ENCODE measurements around the gene UCN3. TPM values are rescaled to one million over a fixed set of nuclear protein-coding genes. Genes with fewer than 3 reads are reported as not detected.

Gene UCN3
- total RNA-seq, 2 experiments from 2014 or later = not detected

GRCh38 chr10:5319863-5320262 lies 44.9 kb upstream of the UCN3 start:
- no peak for DNase-seq
- no peak for TF ChIP-seq CTCF (IDR thresholded peaks at IDR 0.05)
- Mint-ChIP-seq H3K4me1 (ENCODE audit: low read depth) (peaks cover 36% of the 10 kb centered on the region), H3K27me3 (no peaks in the 10 kb centered on the region), H3K36me3 (ENCODE audit: low read depth) (no peaks in the 10 kb centered on the region), H3K9me3 (peaks cover 3% of the 10 kb centered on the region), H3K27ac (no peak overlapping the region), H3K4me3 (no peak overlapping the region)
- Histone ChIP-seq H3K27me3 (ENCODE audit: control insufficient read depth in 1 of 2, insufficient read depth in 2 of 2, low read length in 2 of 2) (no peaks in the 10 kb centered on the region), H3K4me3 (ENCODE audit: low read length) (no peak overlapping the region), H3K9me3 (ENCODE audit: control insufficient read depth in 1 of 2, insufficient read depth in 1 of 2, low read length in 2 of 2) (peaks cover 3% of the 10 kb centered on the region in 2 experiments), H3K4me1 (ENCODE audit: insufficient read depth, low read length) (peaks cover 24% of the 10 kb centered on the region), H3K36me3 (ENCODE audit: insufficient read depth, low read length) (no peaks in the 10 kb centered on the region), H3K27ac (ENCODE audit: low read depth in 1 of 2, low read length in 2 of 2) (no peak overlapping the region)
- ChIA-PET CTCF (no interaction called here), POLR2A (no interaction called here)
- intact Hi-C loops (cut with DNase I, micrococcal nuclease) = no loop called here
- no peak for ATAC-seq (ENCODE audit: poor library complexity)

GRCh38 chr10:5321273-5321672 lies 43.5 kb upstream of the UCN3 start:
- Histone ChIP-seq H3K9me3 (ENCODE audit: control insufficient read depth in 1 of 2, insufficient read depth in 1 of 2, low read length in 2 of 2) (peaks cover 3% of the 10 kb centered on the region in 2 experiments), H3K27me3 (ENCODE audit: control insufficient read depth in 1 of 2, insufficient read depth in 2 of 2, low read length in 2 of 2) (no peaks in the 10 kb centered on the region), H3K4me1 (ENCODE audit: insufficient read depth, low read length) (peaks cover 21% of the 10 kb centered on the region), H3K4me3 (ENCODE audit: low read length) (no peak overlapping the region), H3K36me3 (ENCODE audit: insufficient read depth, low read length) (no peaks in the 10 kb centered on the region), H3K27ac (ENCODE audit: low read depth in 1 of 2, low read length in 2 of 2) (no peak overlapping the region)
- H3K36me3 Mint-ChIP-seq (ENCODE audit: low read depth) = no peaks in the 10 kb centered on the region
- intact Hi-C loops (cut with DNase I, micrococcal nuclease) = no loop called here
- peaks cover 3% of the 10 kb centered on the region for H3K9me3 Mint-ChIP-seq
- no peak for TF ChIP-seq CTCF (IDR thresholded peaks at IDR 0.05)
- ATAC-seq (ENCODE audit: poor library complexity) (no peak), DNase-seq (no peak)
- H3K27me3 Mint-ChIP-seq = no peaks in the 10 kb centered on the region
- peaks cover 34% of the 10 kb centered on the region for H3K4me1 Mint-ChIP-seq (ENCODE audit: low read depth)
- H3K4me3 Mint-ChIP-seq = no peak overlapping the region
- no peak overlapping the region for H3K27ac Mint-ChIP-seq
- ChIA-PET CTCF (interaction anchor here (1.3 kb wide), 1 partner anchor 27 kb away, joined by 4 read pairs; no protein-coding TSS in a partner anchor), POLR2A (no interaction called here)

GRCh38 chr10:5323446-5323845 lies 41.3 kb upstream of the UCN3 start:
- ATAC-seq (ENCODE audit: poor library complexity) (no peak), DNase-seq (no peak)
- no peak for TF ChIP-seq CTCF (IDR thresholded peaks at IDR 0.05)
- Mint-ChIP-seq H3K4me1 (ENCODE audit: low read depth) (peaks cover 12% of the 10 kb centered on the region), H3K4me3 (no peak overlapping the region), H3K27me3 (no peaks in the 10 kb centered on the region), H3K36me3 (ENCODE audit: low read depth) (no peaks in the 10 kb centered on the region), H3K9me3 (peaks cover 3% of the 10 kb centered on the region), H3K27ac (no peak overlapping the region)
- Histone ChIP-seq H3K4me3 (ENCODE audit: low read length) (no peak overlapping the region), H3K27ac (ENCODE audit: low read depth in 1 of 2, low read length in 2 of 2) (no peak overlapping the region), H3K27me3 (ENCODE audit: control insufficient read depth in 1 of 2, insufficient read depth in 2 of 2, low read length in 2 of 2) (no peaks in the 10 kb centered on the region), H3K4me1 (ENCODE audit: insufficient read depth, low read length) (peaks cover 6% of the 10 kb centered on the region), H3K36me3 (ENCODE audit: insufficient read depth, low read length) (no peaks in the 10 kb centered on the region), H3K9me3 (ENCODE audit: control insufficient read depth in 1 of 2, insufficient read depth in 1 of 2, low read length in 2 of 2) (peaks cover 3% of the 10 kb centered on the region in 2 experiments)
- CTCF ChIA-PET = no interaction called here
- intact Hi-C loops (cut with DNase I, micrococcal nuclease) = no loop called here
- POLR2A ChIA-PET = no interaction called here
